Neuronal stem cell (in vitro differentiated cells): ENCODE results near the gene FOXD4L1. TPM values are rescaled to one million over a fixed set of nuclear protein-coding genes. Genes with fewer than 3 reads are reported as not detected.
"Not testable (repeated sequence)": the region's sequence is repeated elsewhere in the genome, so short reads cannot be mapped to it uniquely, and the experiment has no call there.

Source experiments
- DNase-seq: peaks from one replicate; pipeline ENCODE4 v3.0.0-alpha.2; 2013; ENCODE audit warnings: low spot score
- H2AFZ ChIP-seq: one replicate; pipeline ENCODE4 v1.6.1; 2013; ENCODE audit warnings: mild to moderate bottlenecking, low read length, inconsistent platforms
- H2AK5ac ChIP-seq: 2 replicates; pipeline ENCODE4 v1.6.1; 2013; ENCODE audit warnings: low read depth, mild to moderate bottlenecking, inconsistent platforms, low read length, moderate library complexity, mixed read lengths
- H2BK120ac ChIP-seq: 2 replicates; pipeline ENCODE4 v1.6.1; 2013; ENCODE audit warnings: low read depth, mild to moderate bottlenecking, inconsistent platforms, low read length, moderate library complexity, mixed read lengths
- H2BK12ac ChIP-seq: one replicate; pipeline ENCODE4 v1.6.1; 2013; ENCODE audit warnings: low read length, inconsistent platforms
- H2BK15ac ChIP-seq: 2 replicates; pipeline ENCODE4 v1.6.1; 2013; ENCODE audit warnings: mild to moderate bottlenecking, low read length, inconsistent platforms, mixed read lengths
- H2BK5ac ChIP-seq: one replicate; pipeline ENCODE4 v1.6.1; 2013; ENCODE audit warnings: inconsistent platforms, mild to moderate bottlenecking, low read length, moderate library complexity
- H3K14ac ChIP-seq: one replicate; pipeline ENCODE4 v1.6.1; 2013; ENCODE audit warnings: low read length, inconsistent platforms
- H3K18ac ChIP-seq: 2 replicates; pipeline ENCODE4 v1.6.1; 2013; ENCODE audit warnings: low read length, inconsistent platforms
- H3K23ac ChIP-seq: 2 replicates; pipeline ENCODE4 v1.6.1; 2013; ENCODE audit warnings: low read depth, mild to moderate bottlenecking, mixed read lengths, low read length, inconsistent platforms; ENCODE audit not compliant: poor library complexity
- H3K27ac ChIP-seq: replicated peaks from 3 replicates; pipeline ENCODE4 v1.5.1; 2013; ENCODE audit warnings: low read length, inconsistent platforms
- H3K27me3 ChIP-seq, 3 experiments: 2 replicates each; pipeline ENCODE4 v1.6.1; 2013; ENCODE audit warnings: low read length in 3 of 3, mild to moderate bottlenecking in 2 of 3, inconsistent platforms in 1 of 3, low read depth in 1 of 3, mixed read lengths in 1 of 3, moderate library complexity in 1 of 3; ENCODE audit not compliant: control insufficient read depth in 3 of 3, insufficient read depth in 3 of 3
- H3K36me3 ChIP-seq, 2 donors: replicated peaks in 1 of 2; 2 replicates each; pipeline ENCODE4 v1.6.1; 2013; ENCODE audit warnings: low read length in 2 of 2; ENCODE audit not compliant: control insufficient read depth in 2 of 2, insufficient read depth in 2 of 2
- H3K4ac ChIP-seq: 2 replicates; pipeline ENCODE4 v1.6.1; 2013; ENCODE audit warnings: inconsistent platforms, mild to moderate bottlenecking, low read length, moderate library complexity
- H3K4me1 ChIP-seq, 2 donors: 1 replicate in 1 of 2; 2 replicates in 1 of 2; pipeline ENCODE4 v1.6.1; 2013; ENCODE audit warnings: low read length in 2 of 2, low read depth in 1 of 2; ENCODE audit not compliant: control insufficient read depth in 2 of 2, insufficient read depth in 1 of 2
- H3K4me2 ChIP-seq: one replicate; pipeline ENCODE4 v1.6.1; 2013; ENCODE audit warnings: mild to moderate bottlenecking, low read length, inconsistent platforms; ENCODE audit not compliant: insufficient read depth, poor library complexity, severe bottlenecking
- H3K4me3 ChIP-seq, 2 donors: 2 replicates each; pipeline ENCODE4 v1.5.1; 2013; ENCODE audit warnings: low read length in 2 of 2, mild to moderate bottlenecking in 2 of 2, inconsistent platforms in 1 of 2, moderate library complexity in 1 of 2
- H3K79me1 ChIP-seq: one replicate; pipeline ENCODE4 v1.6.1; 2013; ENCODE audit warnings: low read depth, mild to moderate bottlenecking, inconsistent platforms, low read length, moderate library complexity
- H3K9ac ChIP-seq: one replicate; pipeline ENCODE4 v1.6.1; 2013; ENCODE audit warnings: mild to moderate bottlenecking, low read depth, low read length, inconsistent platforms; ENCODE audit not compliant: poor library complexity
- H3K9me3 ChIP-seq, 2 donors: replicated peaks in 1 of 2; 2 replicates each; pipeline versions ENCODE3 to v1.6.1; 2013; ENCODE audit warnings: low read length in 2 of 2, mild to moderate bottlenecking in 2 of 2, inconsistent platforms in 1 of 2, low read depth in 1 of 2, mixed read lengths in 1 of 2, moderate library complexity in 1 of 2; ENCODE audit not compliant: control insufficient read depth in 2 of 2, insufficient read depth in 1 of 2
- H4K8ac ChIP-seq: one replicate; pipeline ENCODE4 v1.6.1; 2013; ENCODE audit warnings: low read depth, mild to moderate bottlenecking, inconsistent platforms, low read length, moderate library complexity
- H4K91ac ChIP-seq: one replicate; pipeline ENCODE4 v1.6.1; 2013; ENCODE audit warnings: low read length, low read depth, mild to moderate bottlenecking, inconsistent platforms; ENCODE audit not compliant: poor library complexity
- WGBS, 2 donors: extraction: QIAGEN DNeasy Blood & Tissue Kit; methylation state at CpG; one replicate each; pipeline ENCODE4 v1.1.7; 2013; ENCODE audit warnings: missing lambda C conversion rate in 2 of 2, mixed read lengths in 1 of 2; ENCODE audit not compliant: insufficient read length in 2 of 2, insufficient replicate concordance in 1 of 2; ENCODE audit errors: extremely low coverage in 2 of 2; 5-methylcytosine and 5-hydroxymethylcytosine counted together
- polyA plus RNA-seq, 2 experiments: library from polyadenylated mRNA; stranded (reverse); fragments of 200-250 nt; gene quantifications; one replicate each; pipeline ENCODE4 v1.2.3, GENCODE V29; 2013

FOXD4L1 gene
- not detected for polyA plus RNA-seq (2013, experiment 1 of 2)
- 0.01 TPM for polyA plus RNA-seq (2013, experiment 2 of 2)

- H2BK120ac ChIP-seq, H3K4me3 ChIP-seq, H2AFZ ChIP-seq, H3K27ac ChIP-seq, H2AK5ac ChIP-seq, H3K79me1 ChIP-seq, H3K18ac ChIP-seq, H3K9ac ChIP-seq, DNase-seq, H3K36me3 ChIP-seq, H2BK5ac ChIP-seq, H2BK12ac ChIP-seq, H3K4me2 ChIP-seq, H3K4ac ChIP-seq, H2BK15ac ChIP-seq, H4K8ac ChIP-seq, H3K23ac ChIP-seq, H3K9me3 ChIP-seq, H3K4me1 ChIP-seq, H4K91ac ChIP-seq, H3K14ac ChIP-seq: not testable (repeated sequence)
- peaks cover 3 to 24% (median 18%) of the 10 kb centered on the region in 3 experiments for H3K27me3 ChIP-seq
- no CpG with 5 or more reads among the region's 4 CpGs for WGBS, 2 donors
Observed at GRCh38 chr2:113498365-113498764, at the start of gene FOXD4L1. FOXD4L1 (plus strand) TSS chr2:113498665; CDS start chr2:113499257, 592 bp downstream.

- H3K14ac ChIP-seq, H2AFZ ChIP-seq, H4K8ac ChIP-seq, H3K18ac ChIP-seq, H3K27me3 ChIP-seq, H3K4me1 ChIP-seq, H3K79me1 ChIP-seq, H2BK12ac ChIP-seq, H3K23ac ChIP-seq, H3K4me3 ChIP-seq, H2AK5ac ChIP-seq, H3K4ac ChIP-seq, H3K27ac ChIP-seq, H4K91ac ChIP-seq, H2BK120ac ChIP-seq, H3K9me3 ChIP-seq, DNase-seq, H3K4me2 ChIP-seq, H3K36me3 ChIP-seq, H2BK15ac ChIP-seq, H3K9ac ChIP-seq, H2BK5ac ChIP-seq: not testable (repeated sequence)
Observed at GRCh38 chr2:113465770-113466169, 32.7 kb upstream of the FOXD4L1 start.

DNA sequence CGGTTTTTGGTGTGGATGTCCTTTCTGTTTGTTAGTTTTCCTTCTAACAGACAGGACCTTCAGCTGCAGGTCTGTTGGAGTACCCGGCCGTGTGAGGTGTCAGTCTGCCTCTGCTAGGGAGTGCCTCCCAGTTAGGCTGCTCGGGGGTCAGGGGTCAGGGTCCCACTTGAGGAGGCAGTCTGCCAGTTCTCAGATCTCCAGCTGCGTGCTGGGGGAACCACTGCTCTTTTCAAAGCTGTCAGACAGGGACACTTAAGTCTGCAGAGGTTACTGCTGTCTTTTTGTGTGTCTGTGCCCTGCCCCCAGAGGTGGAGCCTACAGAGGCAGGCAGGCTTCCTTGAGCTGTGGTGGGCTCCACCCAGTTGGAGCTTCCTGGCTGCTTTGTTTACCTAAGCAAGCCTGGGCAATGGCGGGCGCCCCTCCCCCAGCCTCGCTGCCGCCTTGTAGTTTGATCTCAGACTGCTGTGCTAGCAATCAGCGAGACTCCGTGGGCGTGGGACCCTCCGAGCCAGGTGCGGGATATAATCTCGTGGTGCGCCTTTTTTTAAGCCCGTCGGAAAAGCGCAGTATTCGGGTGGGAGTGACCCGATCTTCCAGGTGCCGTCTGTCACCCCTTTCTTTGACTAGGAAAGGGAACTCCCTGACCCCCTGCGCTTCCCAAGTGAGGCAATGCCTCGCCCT lies 21.6 kb upstream of the FOXD4L1 start:
- H3K14ac ChIP-seq, H3K9me3 ChIP-seq, H3K23ac ChIP-seq, H4K8ac ChIP-seq, H3K4ac ChIP-seq, H3K9ac ChIP-seq, H3K4me2 ChIP-seq, H3K27ac ChIP-seq, H3K4me3 ChIP-seq, H2BK12ac ChIP-seq, H3K27me3 ChIP-seq, H2AK5ac ChIP-seq, H3K36me3 ChIP-seq, H3K18ac ChIP-seq, H3K4me1 ChIP-seq, H3K79me1 ChIP-seq, H2BK15ac ChIP-seq, DNase-seq, H2BK5ac ChIP-seq, H2AFZ ChIP-seq, H4K91ac ChIP-seq, H2BK120ac ChIP-seq: not testable (repeated sequence)
- WGBS, 2 donors = no CpG with 5 or more reads among the region's 24 CpGs

GRCh38 chr2:113496527-113496926 lies 1.9 kb upstream of the FOXD4L1 start:
- H2BK120ac ChIP-seq, H3K9ac ChIP-seq, H2BK12ac ChIP-seq, H3K4me3 ChIP-seq, H2AFZ ChIP-seq, H2BK15ac ChIP-seq, H3K4me2 ChIP-seq, H2BK5ac ChIP-seq, H4K8ac ChIP-seq, H3K9me3 ChIP-seq, H3K23ac ChIP-seq, H3K27ac ChIP-seq, H3K4me1 ChIP-seq, H3K4ac ChIP-seq, H2AK5ac ChIP-seq, H3K36me3 ChIP-seq, H3K14ac ChIP-seq, H3K18ac ChIP-seq, H3K79me1 ChIP-seq, DNase-seq, H4K91ac ChIP-seq: not testable (repeated sequence)
- H3K27me3 ChIP-seq = peaks cover 0 to 10% (median 5%) of the 10 kb centered on the region in 3 experiments
- no CpG with 5 or more reads among the region's 13 CpGs for WGBS, 2 donors
